GM18505 (cell line): Measurements from ENCODE around the gene ITGB3BP.
"Not testable (repeated sequence)": the region's sequence is repeated elsewhere in the genome, so short reads cannot be mapped to it uniquely, and the experiment has no call there.

Source experiments
- ATAC-seq: cut with Tn5 transposase; IDR thresholded peaks from one replicate; pipeline ENCODE4 v1.9.1; 2021; ENCODE audit not compliant: unreplicated experiment
- POLR2A ChIP-seq: IDR thresholded peaks from 4 replicates; pipeline ENCODE4 v1.6.1; 2011; ENCODE audit warnings: borderline replicate concordance; ENCODE audit not compliant: insufficient read depth, insufficient read length; ENCODE audit errors: extremely low read depth

ITGB3BP gene

GRCh38 chr1:63429281-63429680 lies 93.7 kb downstream of the ITGB3BP start:
- no peak for ATAC-seq
- no peak for TF ChIP-seq POLR2A

- ATAC-seq = no peak
- TF ChIP-seq POLR2A = no peak
Measured at GRCh38 chr1:63428815-63429214, 94.2 kb downstream of the ITGB3BP start.

GRCh38 chr1:63423649-63424048 lies 99.4 kb downstream of the ITGB3BP start:
- TF ChIP-seq POLR2A = no peak
- ATAC-seq = no peak

GRCh38 chr1:63420746-63421145 lies 102.3 kb downstream of the ITGB3BP start:
- ATAC-seq = not testable (repeated sequence)

- no peak for TF ChIP-seq POLR2A
- no peak for ATAC-seq
Measured at GRCh38 chr1:63418101-63418500, 104.9 kb downstream of the ITGB3BP start.

- ATAC-seq = no peak
Measured at GRCh38 chr1:63414691-63415365, 108.2 kb downstream of the ITGB3BP start.

GRCh38 chr1:63413394-63413793 lies 109.6 kb downstream of the ITGB3BP start:
- no peak for ATAC-seq
- no peak for TF ChIP-seq POLR2A

More at GRCh38 chr1:63414691-63415365, 108.2 kb downstream of the ITGB3BP start:
- TF ChIP-seq POLR2A = no peak

- no peak for TF ChIP-seq POLR2A
- no peak for ATAC-seq
Measured at GRCh38 chr1:63411066-63411465, 112.0 kb downstream of the ITGB3BP start.

- no peak for ATAC-seq
- no peak for TF ChIP-seq POLR2A
Measured at GRCh38 chr1:63408331-63408730, 114.7 kb downstream of the ITGB3BP start.

- no peak for TF ChIP-seq POLR2A
- no peak for ATAC-seq
Measured at GRCh38 chr1:63407002-63407401, 116.0 kb downstream of the ITGB3BP start.

- no peak for ATAC-seq
- no peak for TF ChIP-seq POLR2A
Measured at GRCh38 chr1:63405987-63406386, 117.0 kb downstream of the ITGB3BP start.

- no peak for ATAC-seq
- no peak for TF ChIP-seq POLR2A
Measured at GRCh38 chr1:63405021-63405420, 118.0 kb downstream of the ITGB3BP start.

- no peak for TF ChIP-seq POLR2A
- no peak for ATAC-seq
Measured at GRCh38 chr1:63403386-63403785, 119.6 kb downstream of the ITGB3BP start.

GRCh38 chr1:63401945-63402344 lies 121.1 kb downstream of the ITGB3BP start:
- ATAC-seq = no peak

More at GRCh38 chr1:63401945-63402344, 121.1 kb downstream of the ITGB3BP start:
- no peak for TF ChIP-seq POLR2A
